ENCODE measurements around the gene ADGRF3. TPM values are rescaled to one million over a fixed set of nuclear protein-coding genes. Genes with fewer than 3 reads are reported as not detected.
"Not testable (repeated sequence)": the region's sequence is repeated elsewhere in the genome, so short reads cannot be mapped to it uniquely, and the experiment has no call there.

The ADGRF3 gene
- total RNA-seq, 1 experiment from 2014 or later = not detected

DNA sequence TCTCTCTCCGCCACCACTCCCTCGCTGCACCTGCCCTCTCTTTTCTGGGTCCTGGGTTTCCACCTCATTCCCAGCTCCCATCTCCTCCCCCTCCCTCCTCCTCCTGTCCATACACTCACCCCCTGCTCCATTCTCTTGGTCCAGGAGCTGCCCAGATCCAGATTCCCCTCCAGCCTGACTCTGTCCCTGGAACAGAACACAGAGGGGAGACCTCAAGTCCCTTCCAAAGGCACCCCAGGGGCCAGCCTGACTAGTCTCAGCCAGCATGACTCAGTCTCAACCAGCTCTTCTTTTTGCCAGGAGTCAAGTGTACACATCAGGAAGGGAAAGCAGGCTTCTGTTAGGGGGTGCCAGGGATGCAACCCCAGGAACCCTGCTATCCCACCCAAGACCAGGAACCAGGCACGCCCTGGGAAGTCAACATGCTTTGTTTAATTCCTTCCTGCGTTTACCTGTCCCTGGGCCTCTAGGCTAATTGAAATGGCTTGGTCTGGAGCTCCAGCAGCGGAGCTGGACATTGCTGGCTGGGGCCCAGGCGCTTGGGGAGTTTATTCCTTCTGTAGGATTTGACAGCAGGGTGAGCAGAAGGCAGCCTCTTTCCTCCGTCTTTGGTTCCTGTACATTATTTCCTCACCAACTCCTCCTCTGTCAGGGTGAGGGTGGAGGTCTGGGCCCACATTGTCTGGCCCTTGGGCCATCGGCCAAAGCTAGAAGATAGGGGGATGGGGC lies 29.0 kb downstream of the ADGRF3 start:
- no peak for DNase-seq (ENCODE audit: low spot score)

GRCh38 chr2:26316845-26317244 lies 29.7 kb downstream of the ADGRF3 start:
- no peak for DNase-seq (ENCODE audit: low spot score)

GRCh38 chr2:26316041-26316440 lies 30.5 kb downstream of the ADGRF3 start:
- DNase-seq (ENCODE audit: low spot score) = peak; percentile 26

DNA sequence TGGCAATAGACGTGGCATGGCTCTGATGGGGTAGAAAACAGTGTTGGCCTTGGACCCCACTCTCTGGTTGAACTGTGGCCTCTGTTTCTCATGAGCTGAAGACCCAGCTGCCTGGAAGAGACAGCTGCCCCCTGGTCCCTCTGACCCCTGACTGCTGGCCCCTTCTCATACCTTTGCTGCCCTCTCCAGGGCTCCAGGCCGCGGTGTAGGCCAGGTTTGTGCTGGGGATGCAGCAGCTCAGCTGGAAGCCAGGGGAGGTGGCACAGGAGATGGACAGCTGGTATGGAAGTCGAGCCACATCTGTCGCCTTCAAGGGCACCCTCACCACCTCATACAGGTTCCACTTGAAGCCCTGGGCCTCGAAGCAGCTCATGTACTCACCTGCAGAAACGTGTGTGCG lies 32.3 kb downstream of the ADGRF3 start:
- no peak for DNase-seq (ENCODE audit: low spot score)

DNA sequence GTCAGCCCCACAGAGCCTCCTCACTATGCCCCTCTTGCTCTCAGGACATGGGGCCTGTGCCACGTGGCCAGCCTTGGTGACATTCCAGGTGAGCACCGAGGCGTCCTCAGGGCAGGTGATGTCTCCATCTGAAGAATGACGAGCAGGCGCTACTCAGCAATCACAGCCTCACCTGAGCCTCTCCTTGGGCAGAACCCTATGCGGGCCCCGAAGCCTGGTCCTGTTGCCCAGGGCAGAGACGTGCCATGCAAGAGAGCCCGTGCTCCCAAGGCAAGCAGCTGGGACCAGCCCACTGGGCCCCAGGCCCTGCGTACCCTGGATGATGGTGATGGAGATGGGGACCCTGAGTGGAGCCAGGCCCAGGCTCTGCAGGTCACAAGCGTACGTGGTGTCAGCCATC lies 33.1 kb downstream of the ADGRF3 start:
- DNase-seq (ENCODE audit: low spot score) = no peak

GRCh38 chr2:26312471-26312870 lies 34.1 kb downstream of the ADGRF3 start:
- DNase-seq (ENCODE audit: low spot score) = no peak

GRCh38 chr2:26309921-26310320 lies 36.7 kb downstream of the ADGRF3 start:
- no peak for DNase-seq (ENCODE audit: low spot score)

DNA sequence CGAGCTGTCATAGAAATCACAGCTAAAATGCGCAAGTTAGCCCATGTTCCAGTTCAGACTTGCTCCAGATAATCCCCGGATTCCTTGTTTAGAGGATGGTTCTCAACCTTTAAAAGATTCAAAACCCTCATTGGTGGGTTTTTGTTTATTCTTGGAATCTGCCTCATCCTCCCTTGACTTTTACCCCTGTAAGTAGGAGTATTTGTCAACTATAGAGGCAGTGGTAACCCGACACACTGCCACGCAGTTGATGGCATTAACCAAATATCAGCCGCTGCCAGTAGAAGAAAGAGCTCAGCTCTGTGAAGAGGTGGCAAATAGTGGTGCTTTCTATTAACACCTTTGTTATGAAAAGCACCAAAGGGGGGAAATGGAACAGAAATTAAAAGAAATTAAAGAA lies 41.0 kb downstream of the ADGRF3 start:
- no peak for DNase-seq (ENCODE audit: low spot score)

- not testable (repeated sequence) for DNase-seq (ENCODE audit: low spot score)
Observed at GRCh38 chr2:26305094-26305493, 41.5 kb downstream of the ADGRF3 start.

GRCh38 chr2:26302846-26303245 lies 43.7 kb downstream of the ADGRF3 start:
- no peak for DNase-seq (ENCODE audit: low spot score)

- DNase-seq (ENCODE audit: low spot score) = no peak
Observed at GRCh38 chr2:26300234-26300925, 46.2 kb downstream of the ADGRF3 start.

DNA sequence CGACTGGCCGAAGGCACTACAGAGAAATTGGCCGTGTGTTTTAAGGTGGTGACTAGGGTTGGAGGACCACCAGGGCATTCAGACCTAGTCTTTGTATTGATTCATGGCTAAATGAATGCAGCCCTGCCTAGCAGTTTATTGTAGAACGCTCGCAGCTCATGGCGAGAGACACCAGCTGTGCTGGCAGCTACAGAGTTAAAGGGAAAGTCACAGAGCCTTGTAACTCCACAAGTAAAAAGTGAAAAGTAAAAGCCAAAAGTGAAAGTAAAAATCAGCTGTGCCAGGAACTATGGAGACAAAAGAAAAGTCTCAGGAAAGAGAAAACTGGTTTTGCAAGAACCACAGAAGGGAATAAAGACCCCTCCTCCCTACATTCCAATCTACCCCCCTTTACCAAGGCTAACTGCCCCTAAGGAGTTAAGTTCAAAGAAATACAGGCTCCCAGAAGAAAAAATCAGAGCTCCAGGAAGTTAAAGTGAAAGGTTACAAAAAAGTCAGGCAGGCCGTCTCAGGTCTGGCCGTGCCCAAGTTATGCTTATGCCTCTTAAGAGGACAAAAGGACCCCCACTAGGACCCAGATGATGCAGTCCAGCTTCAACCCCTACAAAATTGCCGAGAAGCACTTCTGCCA lies 47.0 kb downstream of the ADGRF3 start:
- peak; percentile 52 for DNase-seq (ENCODE audit: low spot score)

GRCh38 chr2:26298638-26299393 lies 47.8 kb downstream of the ADGRF3 start:
- no peak for DNase-seq (ENCODE audit: low spot score)

DNA sequence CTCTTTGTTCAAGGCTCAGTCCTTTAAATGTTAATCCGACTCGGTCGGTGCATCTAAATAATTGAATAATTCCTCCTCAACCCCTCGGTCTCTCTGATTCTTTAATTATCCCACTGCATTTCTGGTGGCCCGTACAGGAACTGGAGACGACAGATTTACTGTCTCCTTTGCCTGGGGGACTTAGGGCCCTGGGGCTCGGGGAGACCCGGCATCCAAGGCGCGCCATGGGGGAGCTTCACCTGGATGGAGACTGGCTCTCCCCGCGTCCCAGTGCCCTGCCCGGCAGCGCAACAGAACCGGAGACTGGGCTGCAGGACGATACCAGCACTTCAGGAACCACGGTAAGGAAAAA lies 48.3 kb downstream of the ADGRF3 start:
- DNase-seq (ENCODE audit: low spot score) = no peak

GRCh38 chr2:26297061-26297460 lies 49.5 kb downstream of the ADGRF3 start:
- DNase-seq (ENCODE audit: low spot score) = no peak

- DNase-seq (ENCODE audit: low spot score) = no peak
Observed at GRCh38 chr2:26295511-26295910, 51.1 kb downstream of the ADGRF3 start.

DNA sequence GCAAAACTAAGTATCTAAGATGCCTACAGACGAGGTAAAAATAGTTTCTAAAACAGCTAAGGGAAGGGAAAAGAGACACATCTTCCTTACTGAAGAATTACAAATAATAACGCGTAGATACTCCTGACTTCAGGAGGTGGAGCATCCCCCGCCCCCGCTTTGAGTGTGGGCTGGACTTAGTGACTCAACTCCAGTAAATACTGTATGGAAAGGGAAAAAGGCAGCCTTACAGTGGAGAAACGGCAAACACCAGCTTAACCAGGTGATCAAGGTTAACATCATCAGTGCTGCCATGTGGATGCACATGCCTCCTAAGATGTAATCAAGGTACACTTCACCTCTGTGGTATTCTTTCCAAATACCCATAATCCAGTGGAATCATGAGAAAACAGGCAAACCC lies 53.9 kb downstream of the ADGRF3 start:
- no peak for DNase-seq (ENCODE audit: low spot score)

DNA sequence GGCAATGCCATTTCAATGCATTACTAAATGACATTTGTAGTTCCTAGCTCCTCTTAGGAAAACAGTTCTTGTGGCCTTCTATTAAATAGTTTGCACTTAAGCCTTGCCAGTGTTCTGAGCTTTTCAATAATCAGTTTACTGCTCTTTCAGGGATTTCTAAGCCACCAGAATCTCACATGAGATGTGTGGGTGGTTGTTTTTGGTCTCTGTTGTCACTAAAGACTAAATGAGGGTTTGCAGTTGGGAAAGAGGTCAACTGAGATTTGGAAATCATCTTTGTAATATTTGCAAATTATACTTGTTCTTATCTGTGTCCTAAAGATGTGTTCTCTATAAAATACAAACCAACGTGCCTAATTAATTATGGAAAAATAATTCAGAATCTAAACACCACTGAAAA lies 56.6 kb downstream of the ADGRF3 start:
- no peak for DNase-seq (ENCODE audit: low spot score)

GRCh38 chr2:26285931-26286330 lies 60.7 kb downstream of the ADGRF3 start:
- DNase-seq (ENCODE audit: low spot score) = no peak

- no peak for DNase-seq (ENCODE audit: low spot score)
Observed at GRCh38 chr2:26284132-26284531, 62.5 kb downstream of the ADGRF3 start.

DNA sequence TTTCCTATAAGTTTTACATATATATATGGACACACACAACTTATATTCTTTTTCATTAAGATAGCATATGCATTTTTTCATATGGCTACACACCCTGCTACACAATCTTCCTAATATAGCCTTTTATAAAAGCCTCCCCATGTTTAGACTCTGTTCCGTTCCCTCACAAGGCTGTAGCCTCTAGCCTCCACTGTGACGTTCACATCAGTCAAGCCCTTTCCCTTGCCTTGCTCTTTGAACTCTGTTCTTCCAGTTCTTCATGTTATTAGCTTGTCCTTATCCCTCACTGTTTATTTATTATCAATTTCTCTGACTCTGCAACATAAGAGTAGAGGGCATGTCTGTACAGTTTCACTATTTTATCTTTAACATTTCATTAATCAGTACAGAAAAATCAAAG lies 63.0 kb downstream of the ADGRF3 start:
- DNase-seq (ENCODE audit: low spot score) = no peak

DNA sequence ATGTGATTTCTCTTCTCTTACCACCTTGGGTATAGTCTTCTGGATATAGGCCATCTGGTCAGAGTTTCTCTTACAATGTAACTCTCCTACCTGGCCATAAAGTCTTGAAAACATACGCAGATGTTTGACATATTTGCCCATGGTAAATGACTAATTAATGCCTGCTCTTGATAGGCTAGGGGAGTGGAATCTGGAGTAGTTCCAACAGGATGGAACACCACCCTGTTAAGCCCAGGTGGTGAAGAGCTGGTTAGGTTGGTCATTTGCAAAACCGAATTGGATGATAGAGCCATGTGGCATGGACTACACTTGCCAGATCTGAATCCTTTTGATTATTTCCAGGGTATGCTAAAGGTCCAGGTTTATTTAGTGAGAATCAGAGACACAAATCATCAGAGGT lies 65.4 kb downstream of the ADGRF3 start:
- no peak for DNase-seq (ENCODE audit: low spot score)
